Cardiac fibroblast (primary cell): Measurements from ENCODE around the gene VEGFC.

Source experiments
- DNase-seq, 2 donors: peaks; one replicate each; pipeline versions ENCODE4 v3.0.0 to v3.0.0-alpha.2; 2010; ENCODE audit warnings: low read depth in 2 of 2
- H3K4me3 ChIP-seq, 2 donors: replicated peaks in 1 of 2; 1 replicate in 1 of 2; 2 replicates in 1 of 2; pipeline ENCODE4 v1.5.1; 2011; ENCODE audit warnings: low read depth in 2 of 2, low read length in 2 of 2, mild to moderate bottlenecking in 2 of 2, moderate library complexity in 1 of 2
- TF ChIP-seq, protein P1 (sequence below): IDR thresholded peaks from one replicate; pipeline ENCODE4 v1.5.1; 2011; ENCODE audit warnings: low read depth, mild to moderate bottlenecking, low read length, inconsistent platforms

Gene VEGFC

DNA sequence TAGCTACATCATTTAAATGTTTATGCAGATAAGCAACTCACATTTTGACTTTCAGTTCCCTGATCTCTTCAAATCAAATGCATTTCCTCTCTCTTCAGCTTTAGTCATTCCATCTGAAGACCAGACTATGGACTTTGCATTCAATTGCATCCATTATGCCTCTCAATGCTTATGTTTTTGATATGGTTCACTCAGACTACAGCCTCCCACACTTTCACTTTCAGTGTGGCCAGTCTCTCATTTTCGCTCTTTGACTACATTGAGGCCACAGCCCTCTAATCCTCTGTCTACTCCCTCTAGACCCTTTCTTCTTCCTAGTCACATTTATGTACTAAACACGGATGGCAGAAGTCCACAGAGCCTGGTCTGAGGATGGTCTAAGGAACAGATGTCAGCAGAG lies 24.5 kb upstream of the VEGFC start:
- no peak for DNase-seq
- H3K4me3 ChIP-seq: no peak overlapping the region
- TF ChIP-seq, protein P1, sequence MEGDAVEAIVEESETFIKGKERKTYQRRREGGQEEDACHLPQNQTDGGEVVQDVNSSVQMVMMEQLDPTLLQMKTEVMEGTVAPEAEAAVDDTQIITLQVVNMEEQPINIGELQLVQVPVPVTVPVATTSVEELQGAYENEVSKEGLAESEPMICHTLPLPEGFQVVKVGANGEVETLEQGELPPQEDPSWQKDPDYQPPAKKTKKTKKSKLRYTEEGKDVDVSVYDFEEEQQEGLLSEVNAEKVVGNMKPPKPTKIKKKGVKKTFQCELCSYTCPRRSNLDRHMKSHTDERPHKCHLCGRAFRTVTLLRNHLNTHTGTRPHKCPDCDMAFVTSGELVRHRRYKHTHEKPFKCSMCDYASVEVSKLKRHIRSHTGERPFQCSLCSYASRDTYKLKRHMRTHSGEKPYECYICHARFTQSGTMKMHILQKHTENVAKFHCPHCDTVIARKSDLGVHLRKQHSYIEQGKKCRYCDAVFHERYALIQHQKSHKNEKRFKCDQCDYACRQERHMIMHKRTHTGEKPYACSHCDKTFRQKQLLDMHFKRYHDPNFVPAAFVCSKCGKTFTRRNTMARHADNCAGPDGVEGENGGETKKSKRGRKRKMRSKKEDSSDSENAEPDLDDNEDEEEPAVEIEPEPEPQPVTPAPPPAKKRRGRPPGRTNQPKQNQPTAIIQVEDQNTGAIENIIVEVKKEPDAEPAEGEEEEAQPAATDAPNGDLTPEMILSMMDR: no peak

DNA sequence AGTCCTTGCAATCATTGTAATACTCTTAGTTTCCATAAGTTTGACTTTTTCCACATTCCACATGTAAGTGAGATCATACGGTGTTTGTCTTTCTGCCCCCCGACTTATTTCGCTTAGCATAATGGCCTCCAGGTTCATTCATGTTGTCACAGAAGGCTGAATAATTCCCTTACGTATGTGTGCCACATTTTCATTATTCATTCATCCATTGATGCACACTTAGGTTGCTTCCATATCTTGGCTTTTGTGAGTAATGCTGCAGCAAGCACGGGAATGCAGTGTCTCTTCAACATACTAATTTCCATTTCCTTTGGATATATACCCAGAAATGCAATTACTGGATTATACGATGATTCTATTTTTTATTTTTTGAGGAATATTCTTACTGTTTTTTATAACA lies 22.0 kb upstream of the VEGFC start:
- peak; percentile 67 to 82 for DNase-seq
- no peak overlapping the region for H3K4me3 ChIP-seq
- TF ChIP-seq, protein P1: no peak

DNA sequence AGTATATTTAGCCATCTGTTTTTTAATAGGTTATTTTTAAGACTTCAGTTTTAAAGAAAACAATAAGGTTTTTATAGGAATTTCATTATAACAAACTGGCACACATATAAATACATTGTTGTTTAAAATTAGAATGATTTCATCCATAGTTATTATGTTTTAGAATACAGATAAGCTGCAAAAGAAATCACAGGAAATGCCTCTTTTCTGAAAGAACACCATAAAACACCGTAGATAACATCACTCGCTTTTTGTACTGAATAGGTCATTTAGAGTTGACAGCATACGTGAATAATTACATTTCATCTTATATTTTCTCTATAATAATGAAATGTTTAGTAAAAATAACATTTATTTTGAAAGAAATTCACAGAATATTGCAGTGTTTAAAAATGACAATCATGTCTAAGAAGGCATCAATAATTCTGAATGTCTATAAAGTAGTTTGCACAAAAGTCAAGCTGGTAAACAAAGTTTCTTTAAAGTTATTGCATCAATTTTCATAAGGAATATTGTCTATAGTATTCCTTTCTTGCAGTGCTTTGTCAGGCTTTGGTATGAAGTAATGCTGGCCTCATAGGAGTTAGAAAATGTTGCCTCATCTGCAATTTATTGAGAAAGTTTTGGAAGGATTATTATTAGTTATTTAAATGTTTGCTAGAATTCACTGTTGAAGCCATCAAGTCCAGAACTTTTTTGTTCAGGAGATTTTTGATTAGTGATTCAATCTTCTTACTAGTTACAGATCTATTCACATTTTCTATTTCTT lies 17.9 kb upstream of the VEGFC start:
- H3K4me3 ChIP-seq: no peak overlapping the region
- peak in 1 of 2 donors; percentile 49 for DNase-seq
- TF ChIP-seq, protein P1: no peak

DNA sequence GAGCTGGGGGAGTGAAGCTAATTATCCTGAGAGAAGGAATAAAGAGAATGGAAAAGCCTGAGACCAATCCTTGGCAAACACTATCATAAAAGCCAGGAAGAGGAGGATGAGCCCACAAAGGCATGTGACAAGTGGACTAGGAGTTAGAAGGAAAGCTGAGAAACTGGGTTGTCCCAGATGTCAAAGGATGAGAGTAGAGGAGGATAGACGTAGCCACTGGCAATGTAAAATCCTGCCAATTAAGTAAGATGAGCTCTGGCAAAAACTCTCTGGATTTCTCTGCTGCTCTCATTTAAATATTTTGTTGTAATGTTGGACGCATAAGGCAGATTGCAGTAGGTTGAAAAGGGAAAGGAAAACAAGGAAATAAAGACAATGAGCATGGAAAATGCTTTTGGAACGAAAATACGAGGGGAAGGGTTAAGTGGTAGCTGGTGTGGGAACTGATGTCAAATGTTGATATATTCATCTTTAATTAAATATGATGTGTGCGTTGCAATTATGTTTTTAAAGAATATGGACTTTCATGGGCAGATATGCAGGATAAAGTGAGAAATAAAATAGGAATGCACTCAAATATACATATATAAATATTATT lies 14.2 kb upstream of the VEGFC start:
- no peak for DNase-seq
- H3K4me3 ChIP-seq: no peak overlapping the region
- TF ChIP-seq, protein P1: no peak

DNA sequence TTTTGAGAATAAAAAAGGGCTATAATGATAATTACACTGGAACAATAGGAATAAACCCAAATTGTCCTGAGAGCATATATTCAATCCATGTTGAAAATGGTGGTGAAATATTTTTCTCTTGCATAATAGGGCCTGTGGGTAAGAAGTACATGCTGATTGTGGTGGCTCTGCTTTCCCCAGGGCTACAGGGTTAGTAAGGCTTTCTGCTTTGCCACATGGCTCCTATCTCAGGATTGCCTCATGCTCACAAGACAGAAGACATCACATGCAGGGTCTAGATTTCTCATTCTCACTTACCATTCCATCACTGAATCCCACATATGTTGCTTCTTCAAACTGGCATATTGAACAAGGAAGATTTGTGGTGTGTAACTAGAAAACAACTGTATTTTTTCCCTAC lies 12.4 kb upstream of the VEGFC start:
- no peak overlapping the region for H3K4me3 ChIP-seq
- peak; percentile 69 to 82 for DNase-seq
- TF ChIP-seq, protein P1: no peak

DNA sequence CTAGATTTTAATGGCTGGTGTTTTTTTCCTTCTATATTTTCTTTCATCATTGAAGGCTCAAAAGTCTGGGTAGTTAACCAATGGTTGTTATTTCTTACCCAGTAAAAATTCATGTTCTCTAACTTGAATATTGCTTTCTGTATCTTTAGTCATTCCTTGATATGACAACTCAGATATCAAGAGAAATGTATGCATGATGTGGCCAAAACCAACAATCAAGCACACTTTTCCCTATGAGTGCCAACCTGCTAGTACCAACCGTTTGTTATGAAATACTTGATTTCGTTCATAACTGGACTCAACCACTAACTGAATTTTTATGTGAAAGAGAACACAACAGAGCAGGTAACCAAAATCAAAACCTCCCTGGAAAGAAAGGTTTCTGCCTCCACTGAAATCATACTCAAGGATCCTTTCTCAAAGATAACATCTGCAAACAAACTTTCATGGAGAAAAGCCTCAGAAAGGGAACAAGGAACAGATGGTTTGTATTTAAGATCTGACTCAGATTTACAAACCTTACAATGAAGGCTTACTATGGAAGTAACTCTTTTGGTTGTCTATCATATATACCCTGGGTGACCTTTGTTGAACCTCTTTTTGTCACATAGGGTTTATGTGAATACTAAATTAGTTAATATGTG lies 8.3 kb upstream of the VEGFC start:
- DNase-seq: no peak
- no peak overlapping the region for H3K4me3 ChIP-seq
- TF ChIP-seq, protein P1: no peak
